GM18511 (cell line): ENCODE results near the gene LRRC7.

Experiments
- ATAC-seq: cut with Tn5 transposase; IDR thresholded peaks from one replicate; pipeline ENCODE4 v1.9.1; 2021; ENCODE audit warnings: mild to moderate bottlenecking, moderate library complexity; ENCODE audit not compliant: unreplicated experiment

Gene LRRC7

DNA sequence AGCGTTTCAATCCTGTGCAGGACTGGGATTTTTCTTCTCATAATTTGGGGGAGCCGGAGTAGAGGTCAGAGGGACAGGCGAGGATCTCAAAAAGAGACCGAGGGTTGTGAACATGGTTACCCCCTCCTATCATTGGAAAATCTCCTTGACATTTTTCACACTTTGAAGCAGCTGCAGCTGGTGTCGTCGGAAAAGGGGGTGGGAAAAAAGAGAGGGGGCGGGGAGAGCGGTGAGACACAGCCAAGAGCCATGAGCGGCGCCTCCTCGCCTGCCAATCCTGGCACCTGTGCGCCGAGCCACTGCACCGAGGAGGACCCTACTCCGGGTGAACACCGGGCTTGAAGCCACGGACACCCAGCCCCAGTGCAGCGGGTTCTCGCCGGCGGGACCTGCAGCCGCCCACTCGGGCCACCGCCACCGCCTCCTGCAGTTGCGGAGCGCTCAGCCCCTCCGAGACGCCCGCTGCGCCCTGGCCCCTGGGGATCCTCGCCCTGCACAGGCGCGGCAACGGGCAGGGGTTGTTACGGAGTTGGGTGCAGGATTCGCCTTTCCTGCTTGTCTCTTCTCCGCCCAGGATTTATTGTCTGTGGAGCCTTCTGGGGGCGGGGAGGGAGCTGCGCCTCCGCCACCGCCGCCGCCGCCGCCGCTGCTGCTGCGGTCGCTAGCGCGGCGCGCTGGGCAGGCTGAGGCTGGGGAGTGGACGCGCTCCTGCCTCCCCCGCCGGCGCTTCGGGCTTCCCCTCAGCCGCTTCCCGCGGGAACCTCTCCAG, at the start of gene LRRC7:
Gene LRRC7 (plus strand): TSS at position 271 of the 769 bp plus-strand sequence. CDS start 718 bp downstream, outside the sequence.
- ATAC-seq: peak; percentile 21

DNA sequence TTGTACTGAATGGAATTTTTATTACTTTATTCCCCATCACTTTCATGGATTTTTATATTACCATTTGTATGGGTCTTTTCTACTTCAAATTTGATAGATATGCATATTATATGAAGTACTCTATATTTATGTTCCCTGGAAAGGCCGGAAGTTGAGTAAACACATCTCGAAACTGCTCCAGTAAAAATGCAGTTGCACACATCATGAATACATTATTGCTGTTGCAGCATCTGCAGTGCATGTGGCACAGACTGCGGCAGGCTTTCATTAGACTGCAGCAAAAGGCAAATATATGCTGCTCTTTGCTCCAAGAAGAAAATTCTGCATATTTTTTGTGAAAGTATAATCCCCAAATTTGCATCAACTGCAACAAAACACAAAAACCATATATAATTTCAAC, 48.7 kb upstream of the LRRC7 start:
- no peak for ATAC-seq

DNA sequence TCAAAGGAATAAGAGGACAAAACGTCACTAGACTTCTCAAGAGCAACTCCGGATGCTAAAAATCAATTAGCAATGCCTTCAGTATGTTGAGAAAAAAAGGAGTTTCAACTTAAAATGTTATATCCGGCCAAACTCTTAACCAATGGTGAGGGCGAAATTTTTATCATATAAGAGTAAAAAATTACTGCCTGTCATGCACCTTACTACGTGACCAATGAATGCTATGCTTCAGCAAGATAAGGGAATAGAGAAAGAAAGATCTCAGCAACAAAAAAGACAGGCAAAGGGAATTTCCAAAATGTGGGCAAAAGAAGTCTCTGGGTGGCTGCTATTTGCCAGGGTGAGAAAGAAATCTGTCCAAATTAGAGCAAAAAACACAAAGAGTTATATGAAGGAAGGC, 47.4 kb upstream of the LRRC7 start:
- ATAC-seq: no peak

DNA sequence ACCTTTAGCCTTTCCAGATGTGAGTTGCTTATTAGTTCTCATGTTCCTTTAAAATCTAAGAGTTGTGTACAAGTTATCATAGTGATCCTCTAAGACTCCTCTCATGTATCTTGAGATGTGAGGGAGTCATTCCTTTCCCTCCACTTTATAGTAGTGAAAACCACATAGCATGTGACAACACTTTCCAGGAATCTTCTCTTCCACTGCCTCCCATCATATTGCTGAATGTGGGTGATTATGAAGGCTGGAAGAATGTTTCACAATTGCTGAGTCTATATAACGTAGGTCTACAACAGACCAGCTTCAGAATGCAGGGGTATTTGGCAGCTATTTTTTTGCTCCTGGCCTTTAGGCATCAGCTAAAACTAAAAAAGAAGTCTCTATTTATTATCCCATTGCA, 44.7 kb upstream of the LRRC7 start:
- no peak for ATAC-seq

DNA sequence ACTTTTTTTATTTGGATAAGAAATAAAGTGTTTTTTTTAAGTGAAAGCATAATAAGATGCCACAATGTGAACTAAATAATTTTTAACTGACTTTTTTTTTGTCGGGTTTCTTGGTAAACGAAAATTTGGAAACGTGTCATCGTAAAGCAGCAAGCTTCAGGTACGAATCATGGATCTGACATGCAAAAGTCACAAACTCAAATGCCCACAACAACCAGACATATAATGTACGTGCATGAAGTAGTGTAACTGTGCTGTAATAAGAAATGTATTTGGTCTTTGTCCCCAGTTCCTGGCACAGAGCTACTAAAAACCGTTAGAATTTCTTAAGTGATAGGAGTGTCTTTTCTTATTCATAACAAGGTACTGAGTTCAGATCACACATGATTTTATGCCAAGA, 44.3 kb upstream of the LRRC7 start:
- no peak for ATAC-seq

DNA sequence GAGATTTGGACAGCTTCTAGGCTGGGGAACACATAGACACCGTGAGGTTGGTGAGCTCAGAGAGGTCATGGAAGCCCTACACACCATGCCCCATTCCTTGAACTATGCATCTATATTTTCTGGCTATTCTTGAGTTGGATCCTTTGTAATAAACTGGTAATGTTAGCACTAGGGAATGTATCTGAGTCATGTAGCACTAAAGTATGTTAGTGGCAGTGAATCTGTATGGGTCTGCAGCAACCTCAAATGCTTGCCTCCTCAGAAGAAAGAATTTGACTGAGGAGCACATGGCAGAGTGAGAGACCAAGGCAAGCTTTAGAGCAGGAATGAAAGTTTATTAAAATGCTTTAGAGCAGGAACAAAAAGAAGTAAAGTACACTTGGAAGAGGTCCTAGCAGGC, 43.7 kb upstream of the LRRC7 start:
- ATAC-seq: no peak

DNA sequence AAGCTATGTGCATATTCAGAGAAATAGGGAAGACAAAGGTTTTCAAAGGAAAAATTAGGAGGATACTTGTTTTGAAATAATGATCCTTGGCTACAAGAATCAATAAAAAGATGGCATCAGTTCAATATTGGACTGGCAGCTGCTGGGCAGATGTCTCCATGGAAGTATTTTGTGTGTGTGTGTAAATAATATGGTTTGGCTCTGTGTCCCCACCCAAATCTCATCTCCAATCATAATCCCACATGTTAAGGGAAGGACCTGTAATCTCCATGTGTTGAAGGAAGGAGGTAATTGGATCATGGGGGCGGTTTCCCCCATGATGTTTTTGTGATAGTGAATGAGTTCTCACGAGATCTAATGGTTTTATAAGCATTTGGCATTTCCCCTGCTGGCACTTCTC, 40.4 kb upstream of the LRRC7 start:
- no peak for ATAC-seq

DNA sequence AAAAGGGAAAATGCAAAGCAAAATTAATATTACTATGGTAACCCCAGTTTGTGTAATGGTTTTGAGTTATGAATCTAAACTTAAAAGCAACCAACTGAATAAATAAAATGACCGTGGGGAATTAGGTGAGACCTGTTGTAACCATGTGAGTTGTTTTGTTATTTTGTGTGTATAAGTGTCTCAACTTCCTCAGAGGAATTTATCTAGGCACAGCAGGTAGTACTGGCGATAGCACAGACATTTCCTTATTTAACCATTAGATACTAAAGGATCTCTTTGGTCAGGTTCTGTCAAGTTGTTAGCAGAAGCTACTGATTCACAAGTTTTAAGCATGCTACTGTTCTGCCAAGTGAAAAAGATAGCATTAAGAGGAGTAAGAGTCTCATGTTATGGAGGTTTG, 39.3 kb upstream of the LRRC7 start:
- ATAC-seq: no peak

DNA sequence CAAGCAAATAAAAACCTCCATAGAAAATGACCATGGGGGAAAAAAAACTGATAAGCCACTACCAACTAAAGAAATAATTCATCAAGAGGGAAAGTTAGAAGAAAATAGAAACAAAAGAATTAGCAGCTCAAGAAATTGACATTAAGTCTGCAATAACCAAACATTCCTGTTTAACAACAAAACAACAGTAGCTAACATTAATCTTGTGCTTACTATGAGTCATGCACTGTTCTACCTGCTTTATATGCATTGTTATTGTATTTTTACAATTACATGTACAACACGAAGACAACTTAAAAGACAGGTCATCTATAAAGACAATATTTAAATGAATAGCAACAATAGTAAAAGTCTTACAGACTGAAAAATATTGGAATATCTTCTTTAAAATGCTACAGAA, 34.4 kb upstream of the LRRC7 start:
- no peak for ATAC-seq

DNA sequence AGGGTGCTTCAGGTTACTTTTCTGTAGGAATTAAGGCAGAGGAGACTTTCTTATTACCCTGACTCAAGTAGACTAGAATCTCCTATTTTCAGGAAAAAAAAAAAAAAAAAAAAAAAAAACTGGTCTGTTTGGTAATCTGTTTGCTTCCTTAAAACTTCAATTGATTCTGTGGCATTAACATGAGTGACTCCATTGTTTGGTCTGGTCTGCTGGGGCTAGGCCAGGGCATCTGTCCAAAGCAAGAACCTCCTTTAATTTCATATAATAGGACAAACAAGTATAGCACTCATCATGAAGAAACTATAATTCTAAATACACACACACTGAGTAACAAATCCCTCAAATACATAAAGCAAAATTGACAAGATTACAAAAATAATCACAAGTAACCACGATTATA, 32.9 kb upstream of the LRRC7 start:
- ATAC-seq: no peak

DNA sequence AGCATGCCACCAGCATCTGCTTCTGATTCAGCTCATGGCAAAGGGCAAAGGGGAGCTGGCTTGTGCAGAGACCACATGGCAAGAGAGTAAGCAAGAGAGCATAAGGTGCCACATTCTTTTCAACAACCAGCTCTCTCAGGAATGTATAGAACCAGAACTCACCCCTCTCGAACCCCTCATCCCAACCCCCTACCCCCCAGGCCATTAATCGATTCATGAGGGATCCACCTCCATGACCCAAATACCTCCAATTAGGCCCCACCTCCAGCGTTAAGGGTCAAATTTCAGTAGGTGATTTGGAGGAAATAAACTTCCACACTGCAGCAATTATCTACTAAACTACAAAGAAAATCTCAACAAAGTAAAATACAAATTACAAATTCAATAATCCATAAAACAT, 32.2 kb upstream of the LRRC7 start:
- ATAC-seq: no peak

DNA sequence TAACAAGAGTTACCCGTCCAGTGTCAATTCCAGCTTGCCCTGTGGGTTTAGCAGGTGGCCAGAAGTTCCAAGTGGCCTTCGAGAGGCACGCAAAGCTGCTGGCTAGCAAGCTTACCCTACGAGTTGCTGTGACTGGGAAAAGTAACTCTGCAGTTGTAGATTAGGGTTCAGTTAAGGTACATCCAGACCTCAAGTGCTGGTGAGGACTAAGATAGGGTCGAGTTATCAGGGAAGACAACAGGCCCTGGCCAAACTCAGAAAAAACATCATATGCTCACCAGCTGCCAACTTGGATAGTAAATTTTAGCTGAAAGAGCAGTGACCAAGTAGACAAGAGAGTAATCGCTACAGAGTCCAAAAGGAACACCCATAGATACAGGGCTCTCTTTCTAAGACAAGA, 27.7 kb upstream of the LRRC7 start:
- ATAC-seq: no peak

DNA sequence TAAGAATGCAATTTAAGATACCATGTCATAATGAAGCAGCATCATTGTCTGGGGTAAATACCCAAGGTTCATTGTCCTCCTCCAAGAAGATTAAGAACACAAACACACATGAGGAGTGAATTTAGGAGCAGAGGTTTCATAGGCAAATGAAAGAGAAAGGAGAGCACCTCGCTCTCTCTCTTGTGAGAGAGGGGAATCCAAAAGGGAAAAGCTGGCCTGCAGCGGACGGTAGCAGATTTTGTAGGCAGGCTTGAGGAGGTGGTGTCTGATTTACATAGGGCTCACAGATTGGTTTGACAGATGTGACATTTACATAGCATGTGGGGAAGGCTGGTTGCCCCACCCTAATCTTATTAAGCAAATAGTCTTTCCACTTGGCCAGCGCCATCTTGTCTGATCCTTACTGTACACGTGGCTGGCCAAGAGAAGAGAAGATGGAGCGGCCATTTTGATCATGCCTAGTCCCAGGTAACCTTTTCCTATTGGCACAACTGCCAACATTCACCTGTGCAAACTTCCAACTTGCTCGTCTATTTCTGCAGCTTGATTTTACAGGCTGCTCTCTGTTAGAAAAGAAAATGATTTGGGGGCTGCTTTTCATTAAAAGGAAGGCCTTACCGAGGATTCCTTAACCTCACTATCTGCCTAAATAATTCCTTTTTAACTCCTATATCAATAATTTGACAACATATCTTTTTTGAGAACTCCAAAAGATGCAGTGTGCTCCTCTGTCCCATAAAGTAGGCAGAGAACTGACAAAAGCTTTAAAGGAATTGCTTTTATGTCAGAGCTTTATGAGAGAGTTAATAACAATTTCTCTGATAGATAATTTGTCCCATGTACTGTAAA, 16.0 kb upstream of the LRRC7 start:
- ATAC-seq: no peak

DNA sequence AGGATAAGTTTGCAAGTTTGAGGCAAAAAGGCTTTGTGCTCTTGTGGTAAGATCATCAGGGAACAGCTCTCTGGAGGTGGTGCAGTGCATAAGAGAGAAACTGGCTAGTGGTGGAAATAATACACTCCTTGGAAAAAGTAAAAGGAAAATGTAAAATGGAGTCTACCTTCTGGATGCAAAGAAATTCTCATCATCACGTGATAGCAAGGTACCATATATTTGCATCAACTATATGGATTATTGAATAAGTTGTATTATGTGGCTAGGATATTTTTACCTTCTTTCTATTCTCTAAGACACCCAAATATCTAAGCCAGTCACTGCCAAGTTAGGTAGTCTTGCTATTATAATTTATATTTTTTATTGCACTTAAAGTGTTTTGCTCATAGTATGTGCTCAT, 14.0 kb upstream of the LRRC7 start:
- no peak for ATAC-seq

DNA sequence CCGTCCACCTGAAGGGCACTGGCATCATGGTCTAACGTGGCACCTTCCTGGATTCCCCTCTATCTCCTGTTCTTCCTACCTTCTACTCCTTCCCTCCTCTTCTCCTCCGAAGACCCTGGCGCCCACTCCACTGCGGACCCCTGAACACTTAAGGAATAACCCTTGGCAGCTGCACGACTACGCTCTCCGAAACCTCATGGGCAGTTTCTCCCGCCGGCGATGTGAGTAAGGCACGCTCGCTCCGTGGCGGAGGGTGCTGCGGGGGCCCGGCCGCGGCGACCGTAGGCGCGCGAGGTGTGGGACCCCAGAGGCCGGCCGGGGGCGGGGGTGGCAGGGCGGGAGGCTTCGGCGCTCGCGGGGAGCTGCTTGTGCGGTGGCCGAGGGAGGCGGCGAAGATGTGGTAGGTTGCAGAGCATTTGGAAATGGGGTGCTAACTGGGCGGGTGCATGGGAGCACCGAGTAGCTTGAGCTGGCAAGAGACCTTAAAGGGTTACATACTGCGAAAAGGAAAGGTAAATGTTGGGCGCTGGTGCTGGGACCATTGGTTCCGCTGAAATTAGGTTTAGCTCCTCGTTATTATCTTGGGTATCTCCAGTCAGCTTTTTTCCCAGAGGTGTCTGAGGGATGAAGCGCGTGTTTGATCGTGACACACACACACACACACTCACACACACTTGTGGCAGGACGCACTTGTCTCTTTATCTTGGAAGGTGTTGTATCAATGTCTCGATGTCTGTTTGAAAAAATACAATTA, 876 bp downstream of the LRRC7 start:
- no peak for ATAC-seq

DNA sequence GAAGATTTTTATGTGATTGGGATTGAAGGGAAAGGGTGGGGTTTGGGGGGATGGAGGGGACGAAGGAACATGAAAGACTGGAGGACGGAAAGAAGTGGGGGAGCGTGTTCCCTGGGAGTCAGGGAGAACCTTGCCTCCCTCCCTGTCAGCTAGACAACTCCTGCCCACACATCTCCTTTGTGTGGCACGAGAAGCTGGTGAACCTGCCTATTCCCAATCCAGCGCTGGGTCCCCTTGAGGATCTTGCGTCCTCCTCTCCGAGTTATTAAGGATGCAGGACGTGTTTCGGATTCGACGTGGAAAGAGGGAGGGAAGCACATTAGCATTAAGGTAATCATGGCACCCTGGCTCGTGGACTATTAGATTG, 1.4 kb downstream of the LRRC7 start:
- ATAC-seq: no peak

DNA sequence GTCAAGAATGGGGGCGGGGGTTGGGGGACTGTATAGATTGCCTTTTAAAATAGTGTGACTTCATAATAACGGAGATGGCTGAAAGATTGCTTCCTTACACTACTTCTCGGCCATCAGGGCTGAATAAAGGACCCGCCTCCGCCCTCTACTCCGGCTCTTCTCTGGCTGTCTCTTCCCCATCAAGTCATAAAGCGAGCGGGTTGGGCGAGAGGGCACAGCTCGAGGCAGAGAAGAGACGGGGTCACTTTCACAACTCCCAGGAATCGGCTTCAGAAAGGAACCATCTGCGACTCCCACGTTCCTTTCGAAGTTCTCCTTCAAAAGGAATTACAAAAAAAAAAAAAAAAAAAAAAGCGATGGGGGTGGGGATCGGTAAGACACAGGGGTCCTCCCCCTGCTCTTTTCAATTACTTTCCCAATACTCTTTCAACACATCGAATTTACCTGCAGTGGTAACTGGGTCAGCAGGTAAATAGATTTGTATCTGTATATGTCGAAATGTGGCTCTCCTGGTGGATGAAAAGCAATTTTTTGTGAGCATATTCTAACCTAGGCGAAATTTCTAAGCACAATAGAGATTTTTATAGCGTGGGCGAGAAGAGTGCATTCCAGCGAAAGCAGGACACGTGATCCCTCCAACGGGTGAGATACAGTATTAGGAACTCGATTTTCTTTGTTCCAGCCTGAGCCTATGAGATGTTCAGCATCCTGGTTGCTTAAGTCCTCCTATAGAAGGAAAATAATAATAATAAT, 2.0 kb downstream of the LRRC7 start:
- no peak for ATAC-seq

DNA sequence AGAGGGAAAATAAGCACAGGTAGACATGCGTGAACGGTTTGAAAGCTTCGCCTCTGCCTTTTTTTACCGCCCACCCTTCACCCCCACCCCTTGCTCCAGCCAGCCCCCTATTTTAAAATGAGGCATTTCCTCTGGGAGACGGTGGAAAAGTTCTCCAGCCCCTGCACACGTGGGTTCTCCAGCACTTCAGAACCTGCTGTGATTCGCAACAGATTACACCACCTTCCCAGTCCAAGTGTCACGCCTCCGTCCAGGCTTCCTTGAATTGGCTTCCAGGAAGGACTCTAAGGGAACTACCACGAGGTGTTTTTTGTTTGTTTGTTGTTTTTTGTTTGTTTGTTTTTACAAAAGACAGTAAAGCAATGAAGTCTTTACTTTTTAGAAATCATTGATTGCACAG, 2.6 kb downstream of the LRRC7 start:
- no peak for ATAC-seq

DNA sequence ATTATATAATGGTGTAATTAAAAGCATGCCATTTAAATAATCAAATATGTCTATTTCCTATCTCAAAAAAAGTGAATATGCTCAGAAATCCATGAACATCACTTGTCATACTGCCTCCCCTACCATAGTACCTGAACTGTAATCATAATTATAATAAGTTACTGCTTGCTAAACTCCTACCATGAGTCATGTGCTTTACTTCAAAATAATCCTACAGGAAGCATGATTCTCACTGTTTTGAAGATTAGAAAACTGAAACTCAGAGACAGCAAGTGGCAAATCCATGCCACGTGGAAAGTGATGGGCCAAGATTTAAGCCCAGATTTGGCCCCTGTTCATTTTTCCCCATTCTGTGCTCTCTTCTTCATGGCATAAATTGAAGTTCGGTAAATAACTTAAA, 5.2 kb downstream of the LRRC7 start:
- no peak for ATAC-seq

DNA sequence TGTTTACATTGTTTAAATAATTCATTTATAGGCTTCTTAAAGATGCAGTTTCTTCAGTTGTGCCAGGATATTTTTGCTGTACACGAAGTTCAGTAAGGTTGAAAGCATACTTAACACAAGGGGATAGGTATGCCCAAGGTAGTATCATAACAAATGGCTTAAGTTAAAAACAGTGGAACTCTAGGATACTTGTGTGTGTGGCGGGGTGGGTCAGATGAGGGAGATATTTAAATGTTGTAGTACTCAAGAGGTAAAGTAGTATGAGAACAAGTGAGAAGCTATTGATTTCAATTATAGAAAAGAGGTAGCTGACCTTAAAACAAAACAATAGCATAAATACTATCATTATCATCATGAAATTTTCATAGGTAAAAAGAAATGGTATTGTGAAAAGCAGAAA, 6.2 kb downstream of the LRRC7 start:
- ATAC-seq: no peak

DNA sequence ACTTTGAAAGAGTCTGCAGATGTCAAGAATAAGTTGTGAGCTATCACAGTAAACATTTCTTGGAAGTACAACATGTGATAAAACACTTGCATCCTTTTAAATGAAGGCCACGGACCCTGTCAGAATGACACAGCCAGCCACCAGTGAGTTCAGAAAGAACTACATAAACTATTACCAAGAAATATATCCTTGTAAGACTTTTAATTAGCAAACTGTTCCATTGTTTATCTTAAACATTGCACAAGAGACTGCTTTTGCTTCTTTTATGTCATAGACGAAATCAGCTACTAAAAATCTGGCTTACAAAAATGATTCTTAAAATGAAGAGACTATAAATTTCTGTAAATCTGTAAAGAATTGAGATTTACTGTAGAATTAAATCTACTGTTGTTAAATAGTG, 17.9 kb downstream of the LRRC7 start:
- ATAC-seq: no peak
